GM12878 (cell line): ENCODE data around the gene MRPL33. TPM values are rescaled to one million over a fixed set of nuclear protein-coding genes. Genes with fewer than 3 reads are reported as not detected.

Experiments used
- ATAC-seq: fragments of 200-7000 bp; cut with Tn5 transposase; 3 replicates; pipeline ENCODE4 v1.9.1; 2020; ENCODE audit warnings: mild to moderate bottlenecking, moderate library complexity
- BruUV-seq: library from RNA; stranded (reverse); fragments of 400-500 nt; replicated peaks from 2 replicates; lab custom pipeline; 2021; lab: Mats Ljungman, UMichigan
- CTCF ChIA-PET: fragments of 300-600 bp; sonication (Branson Sonifier 250); formaldehyde crosslinking; extraction: SDS; loops from one replicate; lab custom pipeline; 2021; ENCODE audit warnings: inconsistent platforms; lab: Yijun Ruan, JAX
- POLR2A ChIA-PET: fragments of 350-600 bp; formaldehyde crosslinking; extraction: SDS; loops from one replicate; lab custom pipeline; 2021; ENCODE audit warnings: inconsistent platforms; lab: Charles Lee
- RAD21 ChIA-PET: fragments of 300-600 bp; sonication (Branson Sonifier 250); formaldehyde crosslinking; loops from one replicate; lab custom pipeline; 2023; ENCODE audit warnings: antibody characterized with exemption; ENCODE audit not compliant: unreplicated experiment; lab: Charles Lee
- SMC1A ChIA-PET: fragments of 300-600 bp; sonication (Branson Sonifier 250); formaldehyde crosslinking; loops from one replicate; lab custom pipeline; 2023; ENCODE audit not compliant: unreplicated experiment, uncharacterized antibody; lab: Charles Lee
- DNase-seq: peaks from one replicate; pipeline ENCODE4 v3.0.0-alpha.2; 2011; ENCODE audit warnings: low read depth, low spot score
- FAIRE-seq: peaks from 3 replicates; lab custom pipeline; 2011; peaks lifted over from hg19 to GRCh38; lab: Jason Lieb, UNC
- H2AFZ ChIP-seq: 2 replicates; pipeline ENCODE4 v1.6.0; 2011; ENCODE audit warnings: low read depth, low read length, control low read depth; ENCODE audit not compliant: control insufficient read depth
- H3K27ac ChIP-seq: 2 replicates; pipeline ENCODE4 v1.5.1; 2011; ENCODE audit warnings: control low read depth; ENCODE audit not compliant: control insufficient read depth, insufficient read depth
- H3K27me3 ChIP-seq, 2 experiments: replicated peaks in 1 of 2; 2 replicates each; pipeline versions ENCODE4 v1.6.0 to v1.6.1; 2011; ENCODE audit warnings: low read length in 1 of 2; ENCODE audit not compliant: control insufficient read depth in 2 of 2, insufficient read depth in 2 of 2
- H3K36me3 ChIP-seq, 2 experiments: 2 replicates each; pipeline ENCODE4 v1.5.1; 2011; ENCODE audit warnings: low read length in 1 of 2; ENCODE audit not compliant: control insufficient read depth in 2 of 2, insufficient read depth in 2 of 2
- H3K4me1 ChIP-seq: 2 replicates; pipeline ENCODE4 v1.6.1; 2011; ENCODE audit warnings: mild to moderate bottlenecking, low read length, moderate library complexity, mixed read lengths; ENCODE audit not compliant: control insufficient read depth, insufficient read depth
- H3K4me2 ChIP-seq: 2 replicates; pipeline ENCODE4 v1.6.0; 2011; ENCODE audit warnings: control low read depth; ENCODE audit not compliant: control insufficient read depth, insufficient read depth
- H3K4me3 ChIP-seq: fragments of 200-600 bp; sonication (generic); 2 replicates; pipeline ENCODE4 v1.5.1; 2016
- H3K79me2 ChIP-seq: 2 replicates; pipeline ENCODE4 v1.6.0; 2011; ENCODE audit warnings: low read length; ENCODE audit not compliant: control insufficient read depth, insufficient read depth
- H3K9ac ChIP-seq: 2 replicates; pipeline ENCODE4 v1.8.0; 2011; ENCODE audit warnings: low read length, control low read depth, mixed read lengths; ENCODE audit not compliant: control insufficient read depth, insufficient read depth
- H3K9me3 ChIP-seq: replicated peaks from 3 replicates; pipeline ENCODE4 v1.5.1; 2011; ENCODE audit warnings: mild to moderate bottlenecking, low read length; ENCODE audit not compliant: control insufficient read depth, insufficient read depth
- H4K20me1 ChIP-seq: 2 replicates; pipeline ENCODE4 v1.6.0; 2011; ENCODE audit not compliant: control insufficient read depth, insufficient read depth
- ATF7 ChIP-seq: fragments of 450-650 bp; IDR thresholded peaks from 2 replicates; pipeline ENCODE4 v1.6.1; 2016; ENCODE audit warnings: low read depth, mild to moderate bottlenecking
- CHD4 ChIP-seq: fragments of 200-600 bp; sonication (generic); IDR thresholded peaks from 2 replicates; pipeline ENCODE4 v1.6.1; 2016; ENCODE audit warnings: mild to moderate bottlenecking
- CREB1 ChIP-seq: IDR thresholded peaks from 2 replicates; pipeline ENCODE4 v1.6.1; 2012; ENCODE audit warnings: low read depth, mild to moderate bottlenecking, inconsistent platforms
- HDAC2 ChIP-seq: fragments of 200-600 bp; sonication (generic); IDR thresholded peaks from 2 replicates; pipeline ENCODE4 v1.6.1; 2017
- JUND ChIP-seq: IDR thresholded peaks from 2 replicates; pipeline ENCODE4 v1.6.1; 2012; ENCODE audit warnings: low read depth, mild to moderate bottlenecking, low read length, improper control_type of control experiment, moderate library complexity
- NR2C1 ChIP-seq: fragments of 450-650 bp; IDR thresholded peaks from 2 replicates; pipeline ENCODE4 v1.6.1; 2017; ENCODE audit warnings: antibody characterized with exemption, mild to moderate bottlenecking, moderate library complexity
- PAX8 ChIP-seq: fragments of 450-650 bp; IDR thresholded peaks from 2 replicates; pipeline ENCODE4 v1.6.1; 2017; ENCODE audit warnings: mild to moderate bottlenecking, moderate library complexity
- RELA ChIP-seq: fragments of 450-650 bp; IDR thresholded peaks from 2 replicates; pipeline ENCODE4 v1.8.0; 2014; ENCODE audit warnings: borderline replicate concordance; ENCODE audit not compliant: partially characterized antibody
- SMAD5 ChIP-seq: IDR thresholded peaks from 2 replicates; pipeline ENCODE4 v1.6.1; 2016; ENCODE audit warnings: antibody characterized with exemption, low read depth
- WGBS: methylation state at CpG from one replicate; pipeline ENCODE4 v1.1.6; 2016; ENCODE audit warnings: low lambda C conversion rate; ENCODE audit not compliant: insufficient replicate concordance, insufficient coverage; ENCODE audit errors: missing lambda C conversion rate; 5-methylcytosine and 5-hydroxymethylcytosine counted together
- in situ Hi-C: fragments of 300-500 bp; cut with MboI; formaldehyde crosslinking; loops from 9 replicates; pipeline ENCODE4 v1.14.3; 2018; ENCODE audit warnings: mixed read lengths
- intact Hi-C: fragments of 100-400 bp; cut with micrococcal nuclease; formaldehyde crosslinking; loops from one replicate; pipeline ENCODE4 v1.14.2; 2022; ENCODE audit not compliant: unreplicated experiment
- polyA plus RNA-seq, 11 experiments: library from polyadenylated mRNA; depleted of rRNA in 4 of 11; unstranded in 6 of 11; stranded (reverse) in 5 of 11; fragments of >200 nt; fragmentation: Nextera tagmentation in 4 of 11; fragmentation: Illumina TruSeq in 1 of 11; extraction: Ambion mirVana in 4 of 11; extraction: Trizol in 1 of 11; gene quantifications; 1 replicate in 1 of 11; 2 replicates in 10 of 11; pipeline versions ENCODE4 v1.2.1 to v1.2.3, GENCODE V29; 2011 to 2016; ENCODE audit warnings: inconsistent platforms in 2 of 11, missing spikeins in 2 of 11, low read depth in 1 of 11
- total RNA-seq, 4 experiments: library from RNA; depleted of rRNA in 3 of 4; stranded (reverse); fragments of >200 nt in 3 of 4; fragmentation: Illumina TruSeq in 1 of 4; extraction: Trizol in 1 of 4; gene quantifications; 2 replicates each; pipeline versions ENCODE4 v1.2.1 to v1.2.3, GENCODE V29; 2013 to 2021
- TF ChIP-seq, protein P1 (sequence below): fragments of 450-650 bp; IDR thresholded peaks from 2 replicates; pipeline ENCODE4 v1.6.1; 2017; ENCODE audit warnings: mild to moderate bottlenecking
- TF ChIP-seq, protein P2 (sequence below): IDR thresholded peaks from 2 replicates; pipeline ENCODE4 v1.6.1; 2011; ENCODE audit warnings: low read depth, mild to moderate bottlenecking, low read length, moderate library complexity, borderline replicate concordance; ENCODE audit errors: extremely low read depth
- TF ChIP-seq, protein P3 (sequence below): IDR thresholded peaks from 2 replicates; pipeline ENCODE4 v1.6.1; 2012; ENCODE audit warnings: low read depth, low read length, improper control_type of control experiment
- TF ChIP-seq, protein P4 (sequence below): fragments of 450-650 bp; IDR thresholded peaks from 2 replicates; pipeline ENCODE4 v1.6.1; 2017; ENCODE audit warnings: mild to moderate bottlenecking, moderate library complexity

Gene MRPL33
- total and polyA plus RNA-seq, 10 of the 15 experiments (the other 5 are each of a cell fraction or from before 2014, with no cell fraction given): 50.1 to 318 (median 160) TPM

GRCh38 chr2:27736031-27736889, 35.3 kb upstream of the MRPL33 start:
- no peaks in the 10 kb centered on the region for H3K79me2 ChIP-seq
- H3K4me3 ChIP-seq: no peak overlapping the region
- intact Hi-C loops (no loop called here), in situ Hi-C loops (no loop called here)
- POLR2A ChIA-PET: no interaction called here
- H3K9me3 ChIP-seq: no peaks in the 10 kb centered on the region; the same call in 2 of the 3 replicates
- BruUV-seq: no TSS peak
- FAIRE-seq (no peak), ATAC-seq (no peak), DNase-seq (no peak)
- 60% methylated on average over 10 of the region's 10 CpGs for WGBS
- TF ChIP-seq, protein P1, sequence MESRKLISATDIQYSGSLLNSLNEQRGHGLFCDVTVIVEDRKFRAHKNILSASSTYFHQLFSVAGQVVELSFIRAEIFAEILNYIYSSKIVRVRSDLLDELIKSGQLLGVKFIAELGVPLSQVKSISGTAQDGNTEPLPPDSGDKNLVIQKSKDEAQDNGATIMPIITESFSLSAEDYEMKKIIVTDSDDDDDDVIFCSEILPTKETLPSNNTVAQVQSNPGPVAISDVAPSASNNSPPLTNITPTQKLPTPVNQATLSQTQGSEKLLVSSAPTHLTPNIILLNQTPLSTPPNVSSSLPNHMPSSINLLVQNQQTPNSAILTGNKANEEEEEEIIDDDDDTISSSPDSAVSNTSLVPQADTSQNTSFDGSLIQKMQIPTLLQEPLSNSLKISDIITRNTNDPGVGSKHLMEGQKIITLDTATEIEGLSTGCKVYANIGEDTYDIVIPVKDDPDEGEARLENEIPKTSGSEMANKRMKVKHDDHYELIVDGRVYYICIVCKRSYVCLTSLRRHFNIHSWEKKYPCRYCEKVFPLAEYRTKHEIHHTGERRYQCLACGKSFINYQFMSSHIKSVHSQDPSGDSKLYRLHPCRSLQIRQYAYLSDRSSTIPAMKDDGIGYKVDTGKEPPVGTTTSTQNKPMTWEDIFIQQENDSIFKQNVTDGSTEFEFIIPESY: no peak
- TF ChIP-seq, protein P2, sequence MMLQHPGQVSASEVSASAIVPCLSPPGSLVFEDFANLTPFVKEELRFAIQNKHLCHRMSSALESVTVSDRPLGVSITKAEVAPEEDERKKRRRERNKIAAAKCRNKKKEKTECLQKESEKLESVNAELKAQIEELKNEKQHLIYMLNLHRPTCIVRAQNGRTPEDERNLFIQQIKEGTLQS: no peak
- no peak for TF ChIP-seq NR2C1
- TF ChIP-seq ATF7: no peak
- TF ChIP-seq CREB1: no peak
- no peak for TF ChIP-seq RELA
- no peak for TF ChIP-seq SMAD5
- TF ChIP-seq JUND: no peak
- TF ChIP-seq CHD4: no peak
- TF ChIP-seq HDAC2: no peak
- TF ChIP-seq, protein P3, sequence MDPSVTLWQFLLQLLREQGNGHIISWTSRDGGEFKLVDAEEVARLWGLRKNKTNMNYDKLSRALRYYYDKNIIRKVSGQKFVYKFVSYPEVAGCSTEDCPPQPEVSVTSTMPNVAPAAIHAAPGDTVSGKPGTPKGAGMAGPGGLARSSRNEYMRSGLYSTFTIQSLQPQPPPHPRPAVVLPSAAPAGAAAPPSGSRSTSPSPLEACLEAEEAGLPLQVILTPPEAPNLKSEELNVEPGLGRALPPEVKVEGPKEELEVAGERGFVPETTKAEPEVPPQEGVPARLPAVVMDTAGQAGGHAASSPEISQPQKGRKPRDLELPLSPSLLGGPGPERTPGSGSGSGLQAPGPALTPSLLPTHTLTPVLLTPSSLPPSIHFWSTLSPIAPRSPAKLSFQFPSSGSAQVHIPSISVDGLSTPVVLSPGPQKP: no peak
- no peak for TF ChIP-seq PAX8
- TF ChIP-seq, protein P4, sequence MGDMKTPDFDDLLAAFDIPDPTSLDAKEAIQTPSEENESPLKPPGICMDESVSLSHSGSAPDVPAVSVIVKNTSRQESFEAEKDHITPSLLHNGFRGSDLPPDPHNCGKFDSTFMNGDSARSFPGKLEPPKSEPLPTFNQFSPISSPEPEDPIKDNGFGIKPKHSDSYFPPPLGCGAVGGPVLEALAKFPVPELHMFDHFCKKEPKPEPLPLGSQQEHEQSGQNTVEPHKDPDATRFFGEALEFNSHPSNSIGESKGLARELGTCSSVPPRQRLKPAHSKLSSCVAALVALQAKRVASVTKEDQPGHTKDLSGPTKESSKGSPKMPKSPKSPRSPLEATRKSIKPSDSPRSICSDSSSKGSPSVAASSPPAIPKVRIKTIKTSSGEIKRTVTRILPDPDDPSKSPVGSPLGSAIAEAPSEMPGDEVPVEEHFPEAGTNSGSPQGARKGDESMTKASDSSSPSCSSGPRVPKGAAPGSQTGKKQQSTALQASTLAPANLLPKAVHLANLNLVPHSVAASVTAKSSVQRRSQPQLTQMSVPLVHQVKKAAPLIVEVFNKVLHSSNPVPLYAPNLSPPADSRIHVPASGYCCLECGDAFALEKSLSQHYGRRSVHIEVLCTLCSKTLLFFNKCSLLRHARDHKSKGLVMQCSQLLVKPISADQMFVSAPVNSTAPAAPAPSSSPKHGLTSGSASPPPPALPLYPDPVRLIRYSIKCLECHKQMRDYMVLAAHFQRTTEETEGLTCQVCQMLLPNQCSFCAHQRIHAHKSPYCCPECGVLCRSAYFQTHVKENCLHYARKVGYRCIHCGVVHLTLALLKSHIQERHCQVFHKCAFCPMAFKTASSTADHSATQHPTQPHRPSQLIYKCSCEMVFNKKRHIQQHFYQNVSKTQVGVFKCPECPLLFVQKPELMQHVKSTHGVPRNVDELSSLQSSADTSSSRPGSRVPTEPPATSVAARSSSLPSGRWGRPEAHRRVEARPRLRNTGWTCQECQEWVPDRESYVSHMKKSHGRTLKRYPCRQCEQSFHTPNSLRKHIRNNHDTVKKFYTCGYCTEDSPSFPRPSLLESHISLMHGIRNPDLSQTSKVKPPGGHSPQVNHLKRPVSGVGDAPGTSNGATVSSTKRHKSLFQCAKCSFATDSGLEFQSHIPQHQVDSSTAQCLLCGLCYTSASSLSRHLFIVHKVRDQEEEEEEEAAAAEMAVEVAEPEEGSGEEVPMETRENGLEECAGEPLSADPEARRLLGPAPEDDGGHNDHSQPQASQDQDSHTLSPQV: no peak
- peak overlapping the region; percentile 54; the same call in 1 of the 2 replicates for H3K4me2 ChIP-seq
- no peak overlapping the region for H3K9ac ChIP-seq
- no peaks in the 10 kb centered on the region for H4K20me1 ChIP-seq
- peak overlapping the region; percentile 51; the same call in 1 of the 2 replicates for H2AFZ ChIP-seq
- CTCF ChIA-PET: interaction anchor here (2.4 kb wide), 1 partner anchor 12 kb away, joined by 7 read pairs; no protein-coding TSS in a partner anchor
- H3K27ac ChIP-seq: no peak overlapping the region
- peaks cover 2 to 11% of the 10 kb centered on the region in 2 experiments for H3K27me3 ChIP-seq
- no peaks in the 10 kb centered on the region for H3K36me3 ChIP-seq
- SMC1A ChIA-PET: no interaction called here
- H3K4me1 ChIP-seq: no peaks in the 10 kb centered on the region
- RAD21 ChIA-PET: no interaction called here
